GM12891 (cell line): ENCODE results near the gene PYGL.

Source experiments
- PAX5 ChIP-seq: IDR thresholded peaks from 2 replicates; pipeline ENCODE4 v1.6.1; 2011; ENCODE audit warnings: low read length, moderate library complexity, mild to moderate bottlenecking; ENCODE audit not compliant: insufficient read depth, severe bottlenecking
- POLR2A ChIP-seq: IDR thresholded peaks from 2 replicates; pipeline ENCODE4 v1.6.1; 2011; ENCODE audit warnings: low read depth, low read length, control low read depth
- POLR2AphosphoS5 ChIP-seq: IDR thresholded peaks from 2 replicates; pipeline ENCODE4 v1.6.1; 2011; ENCODE audit warnings: low read depth, low read length, control low read depth
- POU2F2 ChIP-seq: IDR thresholded peaks from 2 replicates; pipeline ENCODE4 v1.6.1; 2011; ENCODE audit warnings: low read depth, mild to moderate bottlenecking, control low read depth, low read length, moderate library complexity
- TAF1 ChIP-seq: IDR thresholded peaks from 2 replicates; pipeline ENCODE4 v1.6.1; 2011; ENCODE audit warnings: low read depth, low read length, control low read depth

DNA sequence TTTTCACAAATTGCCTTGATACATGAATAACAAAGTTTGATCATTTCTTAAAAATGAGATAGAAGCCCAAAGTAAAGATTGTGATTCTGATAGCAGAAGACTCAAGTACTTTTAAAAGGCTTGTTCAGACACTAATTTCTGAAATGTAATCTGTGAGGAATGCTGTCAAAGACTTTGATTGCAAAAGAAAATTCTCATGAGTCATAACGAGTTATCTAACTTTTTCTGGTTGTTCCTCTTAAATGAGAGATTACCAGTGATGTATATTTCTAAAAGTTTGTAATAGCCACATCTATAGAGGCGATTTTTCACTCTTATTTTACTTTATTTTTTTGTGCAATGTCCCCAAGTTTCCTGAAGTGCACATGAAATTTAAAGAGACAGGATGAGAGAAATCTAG is 7.0 kb downstream of the PYGL start:
- TF ChIP-seq TAF1 (no peak), POLR2A (no peak), POU2F2 (no peak), POLR2AphosphoS5 (no peak), PAX5 (no peak)
